ENCODE results near the gene SOBP.
A peak's percentile ranks its signal among the peaks of the same experiment; 100 is the strongest.

SOBP gene

GRCh38 chr6:107639511-107639910 lies 149.6 kb downstream of the SOBP start:
- DNase-seq (ENCODE audit: low read depth in 3 of 3) = no peak

GRCh38 chr6:107641071-107641470 lies 151.2 kb downstream of the SOBP start:
- DNase-seq (ENCODE audit: low read depth in 3 of 3) = no peak

- no peak for DNase-seq (ENCODE audit: low read depth in 3 of 3)
These were observed 151.6 kb downstream of the SOBP start for GRCh38 chr6:107641500-107641941.

- no peak for DNase-seq (ENCODE audit: low read depth in 3 of 3)
These were observed 152.4 kb downstream of the SOBP start for GRCh38 chr6:107642095-107642860.

GRCh38 chr6:107642861-107643328 lies 153.0 kb downstream of the SOBP start:
- DNase-seq (ENCODE audit: low read depth in 3 of 3) = no peak

- no peak for DNase-seq (ENCODE audit: low read depth in 3 of 3)
These were observed 154.6 kb downstream of the SOBP start for GRCh38 chr6:107644513-107644912.

- no peak for DNase-seq (ENCODE audit: low read depth in 3 of 3)
These were observed 155.8 kb downstream of the SOBP start for GRCh38 chr6:107645740-107646139.

- DNase-seq (ENCODE audit: low read depth in 3 of 3) = no peak
These were observed 156.3 kb downstream of the SOBP start for GRCh38 chr6:107646176-107646575.

GRCh38 chr6:107646776-107647438 lies 157.0 kb downstream of the SOBP start:
- DNase-seq (ENCODE audit: low read depth in 3 of 3) = no peak

- DNase-seq (ENCODE audit: low read depth in 3 of 3) = no peak
These were observed 157.6 kb downstream of the SOBP start for GRCh38 chr6:107647439-107647948.

GRCh38 chr6:107648983-107649382 lies 159.1 kb downstream of the SOBP start:
- no peak for DNase-seq (ENCODE audit: low read depth in 3 of 3)

GRCh38 chr6:107652526-107653182 lies 162.7 kb downstream of the SOBP start:
- no peak for DNase-seq (ENCODE audit: low read depth in 3 of 3)

- no peak for DNase-seq (ENCODE audit: low read depth in 3 of 3)
These were observed 163.3 kb downstream of the SOBP start for GRCh38 chr6:107653183-107653580.

GRCh38 chr6:107653861-107654394 lies 164.0 kb downstream of the SOBP start:
- DNase-seq (ENCODE audit: low read depth in 3 of 3) = no peak

- DNase-seq (ENCODE audit: low read depth in 3 of 3) = no peak
These were observed 164.8 kb downstream of the SOBP start for GRCh38 chr6:107654764-107655163.

GRCh38 chr6:107655245-107655644 lies 165.3 kb downstream of the SOBP start:
- no peak for DNase-seq (ENCODE audit: low read depth in 3 of 3)

GRCh38 chr6:107655864-107656263 lies 165.9 kb downstream of the SOBP start:
- no peak for DNase-seq (ENCODE audit: low read depth in 3 of 3)

- no peak for DNase-seq (ENCODE audit: low read depth in 3 of 3)
These were observed 166.5 kb downstream of the SOBP start for GRCh38 chr6:107656401-107656800.

- no peak for DNase-seq (ENCODE audit: low read depth in 3 of 3)
These were observed 167.0 kb downstream of the SOBP start for GRCh38 chr6:107656883-107657282.

- DNase-seq (ENCODE audit: low read depth in 3 of 3) = no peak
These were observed 167.4 kb downstream of the SOBP start for GRCh38 chr6:107657373-107657754.

- DNase-seq (ENCODE audit: low read depth in 3 of 3) = peak in 1 of 3 experiments; percentile 50
These were observed 168.0 kb downstream of the SOBP start for GRCh38 chr6:107657755-107658461.
